Dermis microvascular lymphatic vessel endothelial cell (primary cell): Measurements from ENCODE around the gene SLC44A2. TPM values are rescaled to one million over a fixed set of nuclear protein-coding genes. Genes with fewer than 3 reads are reported as not detected.
A peak's percentile ranks its signal among the peaks of the same experiment; 100 is the strongest.

Experiments used
- DNase-seq, 2 donors: peaks; one replicate each; pipeline versions ENCODE4 v3.0.0 to v3.0.0-alpha.2; 2010; ENCODE audit warnings: low read depth in 2 of 2
- total RNA-seq: library from RNA; depleted of rRNA; stranded (reverse); fragments of >200 nt; gene quantifications from 2 replicates; pipeline ENCODE4 v1.2.1, GENCODE V29; 2014

Gene SLC44A2
- total RNA-seq, 1 donor from 2014 or later = 43.6 TPM

- no peak for DNase-seq
Measured at GRCh38 chr19:10615429-10616023, 9.8 kb upstream of the SLC44A2 start.

GRCh38 chr19:10617409-10618121, 7.8 kb upstream of the SLC44A2 start:
- DNase-seq = no peak

GRCh38 chr19:10618846-10619245, 6.5 kb upstream of the SLC44A2 start:
- no peak for DNase-seq

- no peak for DNase-seq
Measured at GRCh38 chr19:10620786-10621185, 4.6 kb upstream of the SLC44A2 start.

- no peak for DNase-seq
Measured at GRCh38 chr19:10621966-10622365, 3.4 kb upstream of the SLC44A2 start.

GRCh38 chr19:10624585-10624984, 768 bp upstream of the SLC44A2 start:
- no peak for DNase-seq

- no peak for DNase-seq
Measured at GRCh38 chr19:10625762-10626138, 397 bp downstream of the SLC44A2 start.

- DNase-seq = peak in 1 of 2 donors; percentile 49
Measured at GRCh38 chr19:10631874-10632273, 6.5 kb downstream of the SLC44A2 start.

GRCh38 chr19:10634430-10634829, 9.1 kb downstream of the SLC44A2 start:
- DNase-seq = no peak

- DNase-seq = no peak
Measured at GRCh38 chr19:10634963-10635362, 9.6 kb downstream of the SLC44A2 start.

GRCh38 chr19:10636304-10636972, 11.1 kb downstream of the SLC44A2 start:
- DNase-seq = no peak

- DNase-seq = no peak
Measured at GRCh38 chr19:10637894-10638293, 12.5 kb downstream of the SLC44A2 start.

GRCh38 chr19:10639836-10640235, 14.5 kb downstream of the SLC44A2 start:
- DNase-seq = no peak

- no peak for DNase-seq
Measured at GRCh38 chr19:10640361-10640760, 15.0 kb downstream of the SLC44A2 start.

GRCh38 chr19:10641248-10641647, 15.9 kb downstream of the SLC44A2 start:
- no peak for DNase-seq

GRCh38 chr19:10642473-10643171, 17.3 kb downstream of the SLC44A2 start:
- DNase-seq = no peak

- peak in 1 of 2 donors; percentile 24 for DNase-seq
Measured at GRCh38 chr19:10643172-10643967, 18.0 kb downstream of the SLC44A2 start.

- no peak for DNase-seq
Measured at GRCh38 chr19:10643968-10644259, 18.6 kb downstream of the SLC44A2 start.

- peak; percentile 48 to 80 for DNase-seq
Measured at GRCh38 chr19:10644260-10645007, 19.1 kb downstream of the SLC44A2 start.

- DNase-seq = no peak
Measured at GRCh38 chr19:10646456-10647159, 21.3 kb downstream of the SLC44A2 start.
